Right lobe of liver (tissue), 4 donors: ENCODE measurements around the gene SIDT2.

Experiments
- CTCF ChIP-seq, 4 donors: fragments of 200-600 bp in 3 of 4; fragments of 450-650 bp in 1 of 4; IDR thresholded peaks; one replicate each; pipeline versions ENCODE4 v1.5.1 to v1.8.0; 2016 to 2022; ENCODE audit warnings: antibody characterized with exemption in 4 of 4, mild to moderate bottlenecking in 2 of 4
- POLR2A ChIP-seq: fragments of 450-650 bp; IDR thresholded peaks from one replicate; pipeline ENCODE4 v1.6.1; 2017; ENCODE audit warnings: antibody characterized with exemption, mild to moderate bottlenecking
- donor health status: DM: no; HTN: no; CAD: no.
- donor health status: DM: no; HTN: no; CAD: no.
- donor health status: DM: no; HTN: yes; CAD: no.

DNA sequence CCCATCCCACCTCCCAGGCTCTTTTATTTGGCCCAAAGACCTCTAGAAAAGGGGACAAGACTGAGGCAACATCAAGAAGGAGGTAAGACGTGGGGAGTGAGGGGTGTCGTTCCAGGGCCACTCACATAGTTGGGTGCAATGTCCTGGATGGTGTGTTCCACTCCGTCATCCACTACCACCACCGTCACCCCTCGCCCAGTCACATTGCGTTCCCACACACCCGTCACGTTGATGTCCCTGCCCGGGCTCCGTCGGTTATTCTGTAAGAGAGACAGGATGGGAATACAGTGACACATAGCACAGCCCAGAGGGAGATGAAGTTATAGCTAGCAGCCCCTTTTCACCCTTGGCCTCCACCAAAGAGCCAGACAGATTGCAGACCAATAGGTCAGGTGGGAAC is 49.5 kb downstream of the SIDT2 start:
- TF ChIP-seq CTCF (IDR thresholded peaks at IDR 0.05) (no peak), POLR2A (no peak)
